Activated B cell treated with CpG ODN at 0.5 μM for 24 hours (primary cell): ENCODE data around the gene LHX2. TPM values are rescaled to one million over a fixed set of nuclear protein-coding genes. Genes with fewer than 3 reads are reported as not detected.

Source experiments
- ATAC-seq: fragments of 200-7000 bp; cut with Tn5 transposase; one replicate; pipeline ENCODE4 v1.10.0; 2021; ENCODE audit warnings: low read depth, mild to moderate bottlenecking, moderate library complexity
- CTCF ChIA-PET: fragments of 350-600 bp; sonication (Branson Sonifier 250); formaldehyde crosslinking; loops from one replicate; lab custom pipeline; 2021; ENCODE audit warnings: antibody characterized with exemption; lab: Charles Lee
- POLR2A ChIA-PET: fragments of 350-600 bp; sonication (Branson Sonifier 250); formaldehyde crosslinking; loops from one replicate; lab custom pipeline; 2021; ENCODE audit warnings: antibody characterized with exemption; lab: Charles Lee
- DNase-seq: peaks from one replicate; pipeline ENCODE4 v3.0.0; 2022
- H3K27ac Mint-ChIP-seq: one replicate; pipeline ENCODE4 v1.8.0; 2020; ENCODE audit warnings: mixed read lengths
- H3K27me3 Mint-ChIP-seq: one replicate; pipeline ENCODE4 v1.8.0; 2021; ENCODE audit warnings: mixed read lengths
- H3K36me3 Mint-ChIP-seq: one replicate; pipeline ENCODE4 v1.8.0; 2021; ENCODE audit warnings: low read depth, mixed read lengths
- H3K4me1 Mint-ChIP-seq: one replicate; pipeline ENCODE4 v1.8.0; 2021; ENCODE audit warnings: mixed read lengths
- H3K4me3 Mint-ChIP-seq: one replicate; pipeline ENCODE4 v1.8.0; 2020; ENCODE audit warnings: mild to moderate bottlenecking, mixed read lengths
- H3K9me3 Mint-ChIP-seq: one replicate; pipeline ENCODE4 v1.8.0; 2020; ENCODE audit warnings: mixed read lengths
- CTCF ChIP-seq: fragments of 200-600 bp; IDR thresholded peaks from one replicate; pipeline ENCODE4 v1.8.0; 2022; ENCODE audit warnings: antibody characterized with exemption, mild to moderate bottlenecking
- intact Hi-C: fragments of 100-400 bp; cut with micrococcal nuclease; formaldehyde crosslinking; loops from one replicate; pipeline ENCODE4 v1.15.1; 2024
- total RNA-seq: library from RNA; stranded (reverse); gene quantifications from 2 replicates; pipeline ENCODE4 v1.2.3, GENCODE V29; 2022

The LHX2 gene
- total RNA-seq, 1 donor from 2014 or later = not detected

DNA sequence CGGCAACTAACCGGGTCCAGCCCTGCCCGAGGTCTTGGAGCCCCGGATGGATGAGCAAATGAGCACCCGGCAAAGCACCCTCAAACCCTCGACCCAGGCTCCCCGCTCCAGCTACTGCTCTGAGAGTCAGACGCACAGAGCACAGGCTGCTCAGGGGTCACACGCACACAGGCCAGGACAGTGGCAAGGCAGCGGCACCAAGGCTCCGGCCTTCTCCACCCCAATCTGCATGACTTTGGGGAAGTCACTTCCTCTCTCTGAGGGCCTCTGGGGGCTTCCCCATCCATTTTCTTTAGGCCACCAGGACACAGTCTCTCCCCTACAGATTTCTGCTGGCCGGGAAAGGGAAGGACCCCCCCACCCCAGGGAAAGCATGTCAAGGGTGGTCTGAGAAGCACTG lies 18.0 kb downstream of the LHX2 start:
- H3K27ac Mint-ChIP-seq = no peak overlapping the region
- POLR2A ChIA-PET = no interaction called here
- CTCF ChIA-PET = no interaction called here
- no peak for TF ChIP-seq CTCF
- DNase-seq = no peak
- H3K36me3 Mint-ChIP-seq = no peaks in the 10 kb centered on the region
- intact Hi-C loops = no loop called here
- H3K4me1 Mint-ChIP-seq = peaks cover 4% of the 10 kb centered on the region
- H3K27me3 Mint-ChIP-seq = peaks cover 40% of the 10 kb centered on the region
- no peak for ATAC-seq
- no peak overlapping the region for H3K4me3 Mint-ChIP-seq
- no peaks in the 10 kb centered on the region for H3K9me3 Mint-ChIP-seq

DNA sequence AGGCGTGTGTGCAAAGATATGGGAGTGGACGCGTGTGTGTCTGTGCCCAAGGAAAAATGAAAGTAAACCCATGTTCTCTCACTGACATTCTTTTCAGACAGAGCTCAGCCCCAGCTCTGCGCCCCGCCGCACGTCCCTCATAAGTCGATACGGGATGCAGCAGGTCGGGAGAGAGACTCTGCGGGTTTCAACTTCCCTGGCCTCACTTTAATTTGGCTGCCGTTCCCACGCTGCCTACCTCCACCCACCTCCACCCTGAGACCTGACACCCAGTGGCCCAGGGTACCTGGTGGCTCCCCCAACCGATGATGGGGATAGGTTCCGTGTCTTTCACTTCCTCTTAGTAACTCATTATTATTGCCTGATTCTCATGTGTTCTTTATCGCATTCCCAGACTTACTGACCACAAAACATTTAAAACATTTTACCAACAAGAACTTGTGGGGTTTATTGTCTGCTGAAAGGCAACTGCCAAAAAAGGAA lies 19.4 kb downstream of the LHX2 start:
- H3K27me3 Mint-ChIP-seq = peaks cover 38% of the 10 kb centered on the region
- CTCF ChIA-PET = no interaction called here
- ATAC-seq = no peak

DNA sequence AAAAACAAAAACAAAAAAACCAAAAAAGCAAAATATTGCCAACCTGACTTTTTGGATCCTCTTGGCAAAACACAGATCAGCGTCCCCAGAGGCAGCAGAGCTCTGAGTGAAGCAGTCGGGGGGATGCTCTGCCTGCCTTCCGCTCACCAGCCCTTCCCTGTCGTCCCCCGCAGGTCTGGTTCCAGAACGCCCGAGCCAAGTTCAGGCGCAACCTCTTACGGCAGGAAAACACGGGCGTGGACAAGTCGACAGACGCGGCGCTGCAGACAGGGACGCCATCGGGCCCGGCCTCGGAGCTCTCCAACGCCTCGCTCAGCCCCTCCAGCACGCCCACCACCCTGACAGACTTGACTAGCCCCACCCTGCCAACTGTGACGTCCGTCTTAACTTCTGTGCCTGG lies 20.7 kb downstream of the LHX2 start:
- intact Hi-C loops = no loop called here
- Mint-ChIP-seq H3K4me1 (peaks cover 4% of the 10 kb centered on the region), H3K4me3 (no peak overlapping the region), H3K36me3 (no peaks in the 10 kb centered on the region), H3K27ac (no peak overlapping the region), H3K27me3 (peaks cover 39% of the 10 kb centered on the region), H3K9me3 (no peaks in the 10 kb centered on the region)
- no peak for ATAC-seq
- no peak for DNase-seq
- POLR2A ChIA-PET = interaction anchor here (0.7 kb wide), 1 partner anchor 970 kb away, joined by 3 read pairs; no protein-coding TSS in a partner anchor
- TF ChIP-seq CTCF = no peak
- CTCF ChIA-PET = no interaction called here

More for the DNA sequence above, 19.4 kb downstream of the LHX2 start:
- Mint-ChIP-seq H3K36me3 (no peaks in the 10 kb centered on the region), H3K9me3 (no peaks in the 10 kb centered on the region), H3K4me1 (peaks cover 4% of the 10 kb centered on the region), H3K27ac (no peak overlapping the region), H3K4me3 (no peak overlapping the region)
- POLR2A ChIA-PET = no interaction called here
- no peak for TF ChIP-seq CTCF
- no peak for DNase-seq
- intact Hi-C loops = no loop called here

- intact Hi-C loops = no loop called here
- peaks cover 4% of the 10 kb centered on the region for H3K4me1 Mint-ChIP-seq
- H3K27me3 Mint-ChIP-seq = peaks cover 41% of the 10 kb centered on the region
- DNase-seq (no peak), ATAC-seq (no peak)
- ChIA-PET CTCF (no interaction called here), POLR2A (no interaction called here)
- H3K27ac Mint-ChIP-seq = no peak overlapping the region
- no peaks in the 10 kb centered on the region for H3K9me3 Mint-ChIP-seq
- H3K36me3 Mint-ChIP-seq = no peaks in the 10 kb centered on the region
- no peak for TF ChIP-seq CTCF
- no peak overlapping the region for H3K4me3 Mint-ChIP-seq
Observed at GRCh38 chr9:124033348-124033747, 21.8 kb downstream of the LHX2 start.

DNA sequence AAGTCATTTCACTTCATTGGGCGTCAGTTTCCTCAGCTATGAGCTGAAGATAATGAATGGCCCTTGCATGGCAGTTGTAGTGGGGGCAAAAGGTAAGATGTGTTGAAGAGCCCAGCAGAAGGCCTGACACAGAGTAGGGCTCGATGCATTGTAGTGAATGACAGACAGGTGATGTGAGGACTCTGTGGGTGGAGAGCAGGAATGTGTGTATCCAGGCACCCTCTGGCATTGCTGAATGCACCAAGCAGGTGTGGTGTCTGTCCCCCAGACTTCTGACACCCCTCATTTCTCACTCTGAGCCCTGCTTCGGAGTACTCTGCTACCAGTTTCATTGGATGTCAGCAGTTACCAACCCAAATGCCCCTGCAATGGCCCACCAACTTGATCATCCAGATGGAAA lies 22.4 kb downstream of the LHX2 start:
- Mint-ChIP-seq H3K4me1 (peaks cover 4% of the 10 kb centered on the region), H3K4me3 (no peak overlapping the region), H3K27me3 (peaks cover 42% of the 10 kb centered on the region), H3K27ac (no peak overlapping the region), H3K36me3 (no peaks in the 10 kb centered on the region), H3K9me3 (no peaks in the 10 kb centered on the region)
- ChIA-PET POLR2A (no interaction called here), CTCF (no interaction called here)
- intact Hi-C loops = no loop called here
- no peak for TF ChIP-seq CTCF
- DNase-seq = no peak
- ATAC-seq = no peak
